Stomach (tissue), 9 donors: ENCODE data around the gene CREB5. TPM values are rescaled to one million over a fixed set of nuclear protein-coding genes. Genes with fewer than 3 reads are reported as not detected.

Source experiments
- DNase-seq, 2 donors: peaks; one replicate each; pipeline versions ENCODE4 v3.0.0 to v3.0.0-alpha.2; 2013 to 2019
- H3K27ac ChIP-seq, 5 donors: fragments of 200-600 bp in 4 of 5; sonication (generic) in 4 of 5; one replicate each; pipeline ENCODE4 v1.5.1; 2013 to 2019; ENCODE audit warnings: mild to moderate bottlenecking in 1 of 5, moderate library complexity in 1 of 5
- H3K27me3 ChIP-seq, 3 donors: fragments of 200-600 bp; sonication (generic); one replicate each; pipeline ENCODE4 v1.5.1; 2017 to 2019; ENCODE audit warnings: mixed run types in 1 of 3
- H3K36me3 ChIP-seq, 4 donors: fragments of 200-600 bp; sonication (generic); 1 replicate in 3 of 4; 2 replicates in 1 of 4; pipeline ENCODE4 v1.5.1; 2016 to 2019
- H3K4me1 ChIP-seq, 4 donors: fragments of 200-600 bp; sonication (generic); one replicate each; pipeline ENCODE4 v1.5.1; 2016 to 2019
- H3K4me3 ChIP-seq, 4 donors: fragments of 200-600 bp; sonication (generic) in 3 of 4; one replicate each; pipeline ENCODE4 v1.5.1; 2016 to 2019; ENCODE audit warnings: mild to moderate bottlenecking in 1 of 4
- H3K9me3 ChIP-seq, 4 donors: fragments of 200-600 bp; sonication (generic); one replicate each; pipeline ENCODE4 v1.5.1; 2016 to 2019
- CTCF ChIP-seq, 7 experiments: fragments of 450-650 bp in 4 of 7; fragments of 200-600 bp in 3 of 7; sonication (generic) in 3 of 7; IDR thresholded peaks; one replicate each; pipeline ENCODE4 v1.5.1; 2016 to 2019; ENCODE audit warnings: antibody characterized with exemption in 7 of 7, control low read depth in 2 of 7, mild to moderate bottlenecking in 1 of 7
- EP300 ChIP-seq: sonication (generic); formaldehyde crosslinking; IDR thresholded peaks from one replicate; pipeline ENCODE4 v1.6.1; 2017; ENCODE audit warnings: antibody characterized with exemption
- POLR2A ChIP-seq, 4 donors: fragments of 450-650 bp; IDR thresholded peaks; one replicate each; pipeline ENCODE4 v1.6.1; 2016; ENCODE audit warnings: antibody characterized with exemption in 4 of 4, control low read depth in 2 of 4, mild to moderate bottlenecking in 1 of 4, moderate library complexity in 1 of 4
- POLR2AphosphoS5 ChIP-seq, 3 donors: sonication (generic); formaldehyde crosslinking; IDR thresholded peaks; one replicate each; pipeline ENCODE4 v1.6.1; 2016; ENCODE audit warnings: antibody characterized with exemption in 3 of 3
- WGBS, 5 donors: extraction: QIAGEN DNeasy Blood & Tissue Kit in 3 of 5; methylation state at CpG; one replicate each; pipeline versions ENCODE4 v1.1.5 to v1.1.7; 2013 to 2018; 5-methylcytosine and 5-hydroxymethylcytosine counted together
- intact Hi-C: fragments of 100-400 bp; cut with DNase I; formaldehyde crosslinking; loops from one replicate; pipeline ENCODE4 v1.15.1; 2023; ENCODE audit warnings: low total_unique reads
- polyA plus RNA-seq, 3 donors: library from polyadenylated mRNA; stranded (reverse); fragments of 200-250 nt; gene quantifications; one replicate each; pipeline ENCODE4 v1.2.3, GENCODE V29; 2013
- total RNA-seq, 5 donors: library from RNA; depleted of rRNA; stranded (reverse); fragments of >200 nt; gene quantifications; one replicate each; pipeline versions ENCODE4 v1.1.0 to v1.2.3, GENCODE V29; 2014 to 2016
- donor health status: healthy with polysubstance abuse.
- donor health status: Bipolar disorder and iron deficiency.
- donor health status: healthy.

Gene CREB5
- total and polyA plus RNA-seq, 8 donors, result 0.68 to 30.3 (median 1.5) TPM; not detected in 1

GRCh38 chr7:28873365-28873764 lies 461.0 kb downstream of the CREB5 start:
- H3K27me3 ChIP-seq, result no peaks in the 10 kb centered on the region
- 14 to 42% (median 34%) methylated on average over 3 of the region's 3 CpGs for WGBS, 5 donors
- H3K27ac ChIP-seq, result no peak overlapping the region
- no peak for TF ChIP-seq POLR2AphosphoS5 (IDR thresholded peaks at IDR 0.05)
- TF ChIP-seq POLR2A (IDR thresholded peaks at IDR 0.05), result no peak
- TF ChIP-seq EP300, result no peak
- DNase-seq, result no peak
- H3K4me1 ChIP-seq, result peaks cover 0 to 1% (median 0%) of the 10 kb centered on the region in 4 donors
- no peaks in the 10 kb centered on the region for H3K9me3 ChIP-seq
- H3K4me3 ChIP-seq, result no peak overlapping the region
- intact Hi-C loops, result no loop called here
- no peaks in the 10 kb centered on the region for H3K36me3 ChIP-seq

- intact Hi-C loops, result no loop called here
- TF ChIP-seq EP300, result no peak
- no peak for TF ChIP-seq POLR2A (IDR thresholded peaks at IDR 0.05)
- no peak for TF ChIP-seq POLR2AphosphoS5 (IDR thresholded peaks at IDR 0.05)
- no peak for TF ChIP-seq CTCF (IDR thresholded peaks at IDR 0.05)
- 55 to 74% (median 58%) methylated on average over 1 of the region's 1 CpG for WGBS, 5 donors
- Histone ChIP-seq H3K4me3 (no peak overlapping the region), H3K9me3 (no peaks in the 10 kb centered on the region), H3K4me1 (peaks cover 0 to 5% (median 0%) of the 10 kb centered on the region in 4 donors), H3K27me3 (no peaks in the 10 kb centered on the region), H3K36me3 (no peaks in the 10 kb centered on the region), H3K27ac (no peak overlapping the region)
- no peak for DNase-seq
Observed at GRCh38 chr7:28874001-28874400, 461.7 kb downstream of the CREB5 start.

Other genes starting within 250 kb of the CREB5 start
- gene JAZF1, start 231.7 kb upstream of the CREB5 start, total RNA-seq, result 10 to 100 TPM in 2 of 5 donors, 1 to 10 TPM in 1, under 1 TPM in 2; 0.58 to 16.7 (median 7.1) TPM
- 10 to 100 TPM in 1 of 3 donors, 1 to 10 TPM in 2; 5.8 to 11.0 (median 7.3) TPM for gene JAZF1, start 231.7 kb upstream of the CREB5 start, polyA plus RNA-seq